BE2C (cell line): ENCODE measurements around the gene ABHD4.

ENCODE experiments used
- DNase-seq: peaks from one replicate; pipeline ENCODE4 v3.0.0-alpha.2; 2020
- H3K27me3 ChIP-seq: fragments of 250-450 bp; sonication (Bioruptor Pico); 2 replicates; pipeline ENCODE4 v1.5.1; 2020; ENCODE audit warnings: mild to moderate bottlenecking
- H3K36me3 ChIP-seq: fragments of 250-450 bp; sonication (Bioruptor Pico); 2 replicates; pipeline ENCODE4 v1.5.1; 2020; ENCODE audit warnings: mild to moderate bottlenecking
- H3K4me1 ChIP-seq: fragments of 250-450 bp; sonication (Bioruptor Pico); 2 replicates; pipeline ENCODE4 v1.5.1; 2020
- H3K4me3 ChIP-seq: 2 replicates; pipeline ENCODE4 v1.5.1; 2011; ENCODE audit warnings: low read depth, low read length
- H3K9me3 ChIP-seq: fragments of 250-450 bp; sonication (Bioruptor Pico); 2 replicates; pipeline ENCODE4 v1.5.1; 2020
- TF ChIP-seq, protein P1 (sequence below): IDR thresholded peaks from 2 replicates; pipeline ENCODE4 v1.5.1; 2012; ENCODE audit warnings: mild to moderate bottlenecking, low read depth, low read length

ABHD4 gene

DNA sequence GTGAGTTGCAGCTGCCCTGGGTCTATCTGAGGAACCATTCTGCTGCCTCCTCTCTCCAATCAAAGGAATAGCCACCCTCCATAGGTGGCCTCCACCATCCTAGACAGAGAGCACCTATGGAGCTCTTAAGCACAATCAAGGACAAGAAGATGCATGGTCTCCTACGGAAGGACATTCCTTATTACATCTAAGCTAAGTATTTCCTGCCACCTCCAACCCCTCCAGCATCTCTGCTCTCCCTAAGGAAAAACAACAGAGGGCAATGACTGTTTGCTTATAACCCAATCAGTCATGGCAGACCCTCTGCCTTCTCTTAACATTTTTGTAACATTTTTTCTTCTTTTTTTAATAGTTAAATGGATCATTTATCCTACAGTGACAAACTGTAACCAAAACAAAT is 60.8 kb downstream of the ABHD4 start:
- no peaks in the 10 kb centered on the region for H3K9me3 ChIP-seq
- no peak for DNase-seq
- peaks cover 15% of the 10 kb centered on the region for H3K27me3 ChIP-seq
- no peak overlapping the region for H3K4me3 ChIP-seq
- H3K36me3 ChIP-seq = no peaks in the 10 kb centered on the region
- TF ChIP-seq, protein P1, sequence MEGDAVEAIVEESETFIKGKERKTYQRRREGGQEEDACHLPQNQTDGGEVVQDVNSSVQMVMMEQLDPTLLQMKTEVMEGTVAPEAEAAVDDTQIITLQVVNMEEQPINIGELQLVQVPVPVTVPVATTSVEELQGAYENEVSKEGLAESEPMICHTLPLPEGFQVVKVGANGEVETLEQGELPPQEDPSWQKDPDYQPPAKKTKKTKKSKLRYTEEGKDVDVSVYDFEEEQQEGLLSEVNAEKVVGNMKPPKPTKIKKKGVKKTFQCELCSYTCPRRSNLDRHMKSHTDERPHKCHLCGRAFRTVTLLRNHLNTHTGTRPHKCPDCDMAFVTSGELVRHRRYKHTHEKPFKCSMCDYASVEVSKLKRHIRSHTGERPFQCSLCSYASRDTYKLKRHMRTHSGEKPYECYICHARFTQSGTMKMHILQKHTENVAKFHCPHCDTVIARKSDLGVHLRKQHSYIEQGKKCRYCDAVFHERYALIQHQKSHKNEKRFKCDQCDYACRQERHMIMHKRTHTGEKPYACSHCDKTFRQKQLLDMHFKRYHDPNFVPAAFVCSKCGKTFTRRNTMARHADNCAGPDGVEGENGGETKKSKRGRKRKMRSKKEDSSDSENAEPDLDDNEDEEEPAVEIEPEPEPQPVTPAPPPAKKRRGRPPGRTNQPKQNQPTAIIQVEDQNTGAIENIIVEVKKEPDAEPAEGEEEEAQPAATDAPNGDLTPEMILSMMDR = no peak
- no peaks in the 10 kb centered on the region for H3K4me1 ChIP-seq

DNA sequence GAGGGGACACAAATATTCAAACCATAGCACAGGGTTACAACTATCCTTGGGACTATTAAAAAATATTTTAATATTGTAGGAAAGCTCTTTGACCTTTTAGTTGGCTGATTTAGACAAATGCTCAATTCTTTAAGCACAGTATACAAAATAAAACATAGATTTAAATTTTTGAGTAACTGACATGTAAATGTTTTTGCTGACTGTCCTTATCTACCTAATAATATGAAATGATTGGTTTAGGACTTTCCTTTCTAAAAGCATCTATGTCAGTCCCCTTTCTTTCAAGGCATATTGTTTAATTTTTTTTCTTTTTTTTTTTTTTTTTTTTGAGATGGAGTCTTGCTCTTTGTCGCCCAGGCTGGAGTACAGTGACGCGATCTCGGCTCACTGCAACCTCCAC is 62.6 kb downstream of the ABHD4 start:
- TF ChIP-seq, protein P1 = no peak
- H3K4me3 ChIP-seq = no peak overlapping the region
- DNase-seq = no peak
- no peaks in the 10 kb centered on the region for H3K36me3 ChIP-seq
- H3K4me1 ChIP-seq = no peaks in the 10 kb centered on the region
- peaks cover 15% of the 10 kb centered on the region for H3K27me3 ChIP-seq
- H3K9me3 ChIP-seq = no peaks in the 10 kb centered on the region
